H9 (cell line): ENCODE measurements around the gene ABCG1. TPM values are rescaled to one million over a fixed set of nuclear protein-coding genes. Genes with fewer than 3 reads are reported as not detected.
A peak's percentile ranks its signal among the peaks of the same experiment; 100 is the strongest.

Source experiments
- DNase-seq: peaks from one replicate; pipeline ENCODE4 v3.0.0-alpha.2; 2017
- H2AFZ ChIP-seq: one replicate; pipeline ENCODE4 v1.6.1; 2013; ENCODE audit warnings: mild to moderate bottlenecking, low read length, control low read depth, moderate library complexity
- H2AK5ac ChIP-seq: 2 replicates; pipeline ENCODE4 v1.6.1; 2013; ENCODE audit warnings: low read length, control low read depth, mixed read lengths; ENCODE audit not compliant: insufficient read length
- H2BK120ac ChIP-seq: one replicate; pipeline ENCODE4 v1.6.1; 2013; ENCODE audit warnings: low read depth, mild to moderate bottlenecking, low read length, control low read depth, inconsistent platforms; ENCODE audit not compliant: poor library complexity, severe bottlenecking
- H2BK12ac ChIP-seq: 2 replicates; pipeline ENCODE4 v1.6.1; 2013; ENCODE audit warnings: low read length, control low read depth, mixed read lengths, low read depth; ENCODE audit not compliant: insufficient read length
- H2BK15ac ChIP-seq: 2 replicates; pipeline ENCODE4 v1.6.1; 2013; ENCODE audit warnings: low read depth, low read length, control low read depth
- H2BK20ac ChIP-seq: one replicate; pipeline ENCODE4 v1.6.1; 2013; ENCODE audit warnings: low read depth, mild to moderate bottlenecking, low read length, control low read depth, inconsistent platforms; ENCODE audit not compliant: poor library complexity, severe bottlenecking
- H2BK5ac ChIP-seq: 2 replicates; pipeline ENCODE4 v1.6.1; 2013; ENCODE audit warnings: low read length, control low read depth, mixed read lengths; ENCODE audit not compliant: insufficient read length
- H3K14ac ChIP-seq: 2 replicates; pipeline ENCODE4 v1.6.1; 2013; ENCODE audit warnings: low read length, control low read depth; ENCODE audit not compliant: insufficient read depth
- H3K18ac ChIP-seq: 2 replicates; pipeline ENCODE4 v1.6.1; 2013; ENCODE audit warnings: low read depth, mild to moderate bottlenecking, mixed read lengths, low read length, control low read depth; ENCODE audit not compliant: insufficient read length
- H3K23ac ChIP-seq: 2 replicates; pipeline ENCODE4 v1.6.1; 2013; ENCODE audit warnings: low read length, control low read depth, mixed read lengths, low read depth; ENCODE audit not compliant: insufficient read length
- H3K23me2 ChIP-seq: 2 replicates; pipeline ENCODE4 v1.6.1; 2013; ENCODE audit warnings: low read depth, mild to moderate bottlenecking, mixed read lengths, low read length, control low read depth; ENCODE audit not compliant: insufficient read length, poor library complexity, severe bottlenecking
- H3K27ac ChIP-seq: 2 replicates; pipeline ENCODE4 v1.5.1; 2013; ENCODE audit warnings: low read length, control low read depth, mixed read lengths, low read depth; ENCODE audit not compliant: insufficient read length
- H3K27me3 ChIP-seq: 2 replicates; pipeline ENCODE4 v1.6.1; 2013; ENCODE audit warnings: low read length, control low read depth, inconsistent platforms; ENCODE audit not compliant: insufficient read depth
- H3K4ac ChIP-seq: 2 replicates; pipeline ENCODE4 v1.6.1; 2013; ENCODE audit warnings: low read depth, mild to moderate bottlenecking, control low read depth, inconsistent platforms, low read length, moderate library complexity
- H3K4me1 ChIP-seq: 2 replicates; pipeline ENCODE4 v1.6.1; 2013; ENCODE audit warnings: low read length, control low read depth, inconsistent platforms; ENCODE audit not compliant: insufficient read depth
- H3K4me2 ChIP-seq: 2 replicates; pipeline ENCODE4 v1.6.1; 2013; ENCODE audit warnings: low read length, control low read depth, mixed read lengths; ENCODE audit not compliant: insufficient read length, insufficient read depth
- H3K56ac ChIP-seq: 2 replicates; pipeline ENCODE4 v1.6.1; 2013; ENCODE audit warnings: low read depth, mild to moderate bottlenecking, mixed read lengths, low read length, control low read depth; ENCODE audit not compliant: insufficient read length
- H3K79me1 ChIP-seq: 2 replicates; pipeline ENCODE4 v1.6.1; 2013; ENCODE audit warnings: low read depth, mild to moderate bottlenecking, moderate library complexity, low read length, control low read depth, inconsistent platforms; ENCODE audit not compliant: insufficient read depth, poor library complexity, severe bottlenecking
- H3K79me2 ChIP-seq: 2 replicates; pipeline ENCODE4 v1.6.1; 2013; ENCODE audit warnings: low read length, control low read depth, inconsistent platforms; ENCODE audit not compliant: insufficient read depth
- H3K9ac ChIP-seq: 2 replicates; pipeline ENCODE4 v1.6.1; 2013; ENCODE audit warnings: low read length, control low read depth, mixed read lengths; ENCODE audit not compliant: insufficient read length; ENCODE audit errors: extremely low read depth
- H3K9me3 ChIP-seq: one replicate; pipeline ENCODE4 v1.6.1; 2013; ENCODE audit warnings: low read depth, low read length, inconsistent platforms; ENCODE audit not compliant: control insufficient read depth
- H3T11ph ChIP-seq: one replicate; pipeline ENCODE4 v1.6.1; 2013; ENCODE audit warnings: mild to moderate bottlenecking, low read length, control low read depth, inconsistent platforms
- H4K20me1 ChIP-seq: one replicate; pipeline ENCODE4 v1.6.1; 2013; ENCODE audit not compliant: control insufficient read depth, insufficient read length, insufficient read depth
- H4K5ac ChIP-seq: 2 replicates; pipeline ENCODE4 v1.6.1; 2013; ENCODE audit warnings: low read depth, mild to moderate bottlenecking, mixed read lengths, low read length, control low read depth; ENCODE audit not compliant: insufficient read length
- H4K8ac ChIP-seq: replicated peaks from 2 replicates; pipeline ENCODE4 v1.6.1; 2013; ENCODE audit warnings: low read length, control low read depth, mixed read lengths, low read depth; ENCODE audit not compliant: insufficient read length
- H4K91ac ChIP-seq: 2 replicates; pipeline ENCODE4 v1.6.1; 2013; ENCODE audit warnings: low read depth, mild to moderate bottlenecking, moderate library complexity, mixed read lengths, low read length, control low read depth; ENCODE audit not compliant: insufficient read length
- H3K27ac Mint-ChIP-seq, 3 experiments: 2 replicates in 2 of 3; 3 replicates in 1 of 3; pipeline ENCODE4 v1.8.0; 2020 to 2021; ENCODE audit warnings: mixed read lengths in 3 of 3, mild to moderate bottlenecking in 1 of 3, moderate library complexity in 1 of 3
- H3K27me3 Mint-ChIP-seq: 2 replicates; pipeline ENCODE4 v1.8.0; 2021; ENCODE audit warnings: low read depth, mild to moderate bottlenecking, moderate library complexity, mixed read lengths
- H3K36me3 Mint-ChIP-seq, 3 experiments: 2 replicates in 2 of 3; 3 replicates in 1 of 3; pipeline ENCODE4 v1.8.0; 2020 to 2021; ENCODE audit warnings: low read depth in 3 of 3, mixed read lengths in 3 of 3; ENCODE audit not compliant: insufficient read depth in 1 of 3
- H3K4me1 Mint-ChIP-seq, 2 experiments: 2 replicates each; pipeline ENCODE4 v1.8.0; 2020; ENCODE audit warnings: mixed read lengths in 2 of 2
- H3K4me3 Mint-ChIP-seq, 2 experiments: 2 replicates in 1 of 2; 3 replicates in 1 of 2; pipeline ENCODE4 v1.8.0; 2020 to 2021; ENCODE audit warnings: mild to moderate bottlenecking in 2 of 2, mixed read lengths in 2 of 2, moderate library complexity in 1 of 2
- H3K9me3 Mint-ChIP-seq, 2 experiments: 2 replicates in 1 of 2; 3 replicates in 1 of 2; pipeline ENCODE4 v1.8.0; 2020; ENCODE audit warnings: mild to moderate bottlenecking in 2 of 2, mixed read lengths in 2 of 2, moderate library complexity in 1 of 2
- WGBS: extraction: QIAGEN DNeasy Blood & Tissue Kit; methylation state at CpG from one replicate; pipeline ENCODE4 v1.1.7; 2013; ENCODE audit warnings: missing lambda C conversion rate, low lambda C conversion rate, mixed read lengths; ENCODE audit not compliant: insufficient read length; ENCODE audit errors: extremely low coverage; 5-methylcytosine and 5-hydroxymethylcytosine counted together
- total RNA-seq: library from RNA; stranded (reverse); gene quantifications from 2 replicates; pipeline ENCODE4 v1.2.1, GENCODE V29; 2021
- TF ChIP-seq, protein P1 (sequence below): fragments of 200-600 bp; sonication (generic); conservative IDR thresholded peaks from 3 replicates; pipeline ENCODE4 v1.8.0; 2021; ENCODE audit warnings: antibody characterized with exemption, mild to moderate bottlenecking

ABCG1 gene
- total RNA-seq, 1 experiment from 2014 or later, result 0.83 TPM

DNA sequence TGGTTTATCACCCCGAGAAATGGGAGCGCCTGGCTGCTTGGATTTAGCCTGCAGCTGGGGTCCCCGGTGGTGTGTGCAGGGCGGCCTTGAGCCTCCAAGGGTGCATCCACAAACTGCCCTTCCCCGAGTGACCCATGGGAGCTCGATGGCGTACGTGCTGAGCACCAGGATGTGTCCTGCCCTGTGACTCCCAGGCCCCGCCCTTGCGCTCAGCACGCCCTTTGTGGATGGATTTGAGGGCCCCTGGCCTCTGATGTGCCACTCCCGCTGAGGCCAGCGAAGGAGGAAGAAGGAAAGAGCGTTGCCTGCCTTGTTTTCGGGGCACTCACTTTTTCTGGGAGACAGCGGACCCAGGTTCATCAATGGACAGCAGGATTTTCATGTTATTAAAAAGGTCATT lies 98.0 kb downstream of the ABCG1 start:
- H3K4me1 Mint-ChIP-seq, result peaks cover 54 to 57% of the 10 kb centered on the region in 2 experiments
- Histone ChIP-seq H3K27ac (no peak overlapping the region), H3T11ph (no peak overlapping the region), H3K23ac (no peak overlapping the region), H3K56ac (no peak overlapping the region), H3K27me3 (no peaks in the 10 kb centered on the region), H3K9me3 (no peaks in the 10 kb centered on the region), H4K5ac (no peak overlapping the region), H3K14ac (no peak overlapping the region), H4K8ac (no peak overlapping the region), H2BK120ac (no peak overlapping the region), H4K91ac (no peak overlapping the region), H2BK20ac (no peak overlapping the region), H2BK15ac (no peak overlapping the region), H4K20me1 (no peaks in the 10 kb centered on the region), H2AK5ac (no peak overlapping the region), H3K9ac (no peak overlapping the region), H2AFZ (no peak overlapping the region), H3K4me1 (peaks cover 11% of the 10 kb centered on the region; the same call in 1 of the 2 replicates), H3K23me2 (no peaks in the 10 kb centered on the region), H3K4ac (no peak overlapping the region), H3K79me2 (no peaks in the 10 kb centered on the region), H3K79me1 (no peaks in the 10 kb centered on the region), H3K18ac (no peak overlapping the region), H2BK12ac (no peak overlapping the region), H2BK5ac (no peak overlapping the region), H3K4me2 (no peak overlapping the region)
- H3K36me3 Mint-ChIP-seq, result no peaks in the 10 kb centered on the region
- no peaks in the 10 kb centered on the region; the same call in 1 of the 2 replicates for H3K27me3 Mint-ChIP-seq
- no peaks in the 10 kb centered on the region for H3K9me3 Mint-ChIP-seq
- no peak overlapping the region for H3K27ac Mint-ChIP-seq
- WGBS, result no CpG with 5 or more reads among the region's 16 CpGs
- H3K4me3 Mint-ChIP-seq, result peak overlapping the region in 1 of 2 experiments; percentile 1; a peak in 3 of 5 replicates
- TF ChIP-seq, protein P1, sequence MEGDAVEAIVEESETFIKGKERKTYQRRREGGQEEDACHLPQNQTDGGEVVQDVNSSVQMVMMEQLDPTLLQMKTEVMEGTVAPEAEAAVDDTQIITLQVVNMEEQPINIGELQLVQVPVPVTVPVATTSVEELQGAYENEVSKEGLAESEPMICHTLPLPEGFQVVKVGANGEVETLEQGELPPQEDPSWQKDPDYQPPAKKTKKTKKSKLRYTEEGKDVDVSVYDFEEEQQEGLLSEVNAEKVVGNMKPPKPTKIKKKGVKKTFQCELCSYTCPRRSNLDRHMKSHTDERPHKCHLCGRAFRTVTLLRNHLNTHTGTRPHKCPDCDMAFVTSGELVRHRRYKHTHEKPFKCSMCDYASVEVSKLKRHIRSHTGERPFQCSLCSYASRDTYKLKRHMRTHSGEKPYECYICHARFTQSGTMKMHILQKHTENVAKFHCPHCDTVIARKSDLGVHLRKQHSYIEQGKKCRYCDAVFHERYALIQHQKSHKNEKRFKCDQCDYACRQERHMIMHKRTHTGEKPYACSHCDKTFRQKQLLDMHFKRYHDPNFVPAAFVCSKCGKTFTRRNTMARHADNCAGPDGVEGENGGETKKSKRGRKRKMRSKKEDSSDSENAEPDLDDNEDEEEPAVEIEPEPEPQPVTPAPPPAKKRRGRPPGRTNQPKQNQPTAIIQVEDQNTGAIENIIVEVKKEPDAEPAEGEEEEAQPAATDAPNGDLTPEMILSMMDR, result no peak
- no peak for DNase-seq
